T-helper 1 cell treated with Interleukin-12 subunit alpha and Interleukin-12 subunit beta and Interleukin-4 antibody, amounts not matched to agents 30 ng/mL and 1 ng/mL, for 36 hours (primary cell): ENCODE results near the gene ZNF888. TPM values are rescaled to one million over a fixed set of nuclear protein-coding genes. Genes with fewer than 3 reads are reported as not detected.

Experiments
- intact Hi-C: fragments of 100-400 bp; cut with micrococcal nuclease; formaldehyde crosslinking; loops from one replicate; pipeline ENCODE4 v1.15.1; 2024
- total RNA-seq: library from RNA; stranded (reverse); gene quantifications from 2 replicates; pipeline ENCODE4 v1.2.3, GENCODE V29; 2022

The ZNF888 gene
- total RNA-seq = 5.9 and 6.1 TPM in 2 replicates

GRCh38 chr19:52922841-52923777, at the start of gene ZNF888:
ZNF888 (minus strand) TSS chr19:52923428; CDS start chr19:52917873, 5,555 bp downstream.
- intact Hi-C loops = loop anchor here (2.0 kb wide), 12 partner anchors 20 to 782 kb away; partner anchors contain the start of genes ZNF160, ZNF320, ZNF468 and ZNF525

- intact Hi-C loops = no loop called here
Measured at GRCh38 chr19:52967772-52968171, 44.5 kb upstream of the ZNF888 start.

- intact Hi-C loops = loop anchor here (1.0 to 5.0 kb wide), 10 partner anchors 40 to 916 kb away; partner anchors contain the start of genes ZNF432, ZNF616, ZNF701 and ZNF808
Measured at GRCh38 chr19:52963247-52963618, 40.0 kb upstream of the ZNF888 start.

- intact Hi-C loops = loop anchor here (1.0 to 5.0 kb wide), 26 partner anchors 20 to 915 kb away; partner anchors contain the start of genes ZNF160, ZNF320, ZNF432 and ZNF468
Measured at GRCh38 chr19:52962394-52963246, 39.4 kb upstream of the ZNF888 start, which contains the start of gene ZNF816. ZNF816 (minus strand) TSS chr19:52962881; CDS start chr19:52956089, 6,792 bp downstream.

GRCh38 chr19:52961981-52962380, 38.8 kb upstream of the ZNF888 start:
- intact Hi-C loops = loop anchor here (1.0 to 5.0 kb wide), 21 partner anchors 20 to 915 kb away; partner anchors contain the start of genes ZNF160, ZNF320, ZNF432 and ZNF468

GRCh38 chr19:52959613-52960295, 36.5 kb upstream of the ZNF888 start:
- intact Hi-C loops = loop anchor here (5.0 kb wide), 1 partner anchor 912 kb away; the partner anchor contains the start of gene ZNF432

- intact Hi-C loops = no loop called here
Measured at GRCh38 chr19:52957591-52957990, 34.4 kb upstream of the ZNF888 start.

GRCh38 chr19:52956917-52957316, 33.7 kb upstream of the ZNF888 start:
- intact Hi-C loops = no loop called here

- intact Hi-C loops = no loop called here
Measured at GRCh38 chr19:52949422-52949821, 26.2 kb upstream of the ZNF888 start.

GRCh38 chr19:52948025-52948770, 25.0 kb upstream of the ZNF888 start:
- intact Hi-C loops = no loop called here

GRCh38 chr19:52946322-52947310, 23.4 kb upstream of the ZNF888 start:
- intact Hi-C loops = no loop called here

- intact Hi-C loops = no loop called here
Measured at GRCh38 chr19:52945652-52946321, 22.6 kb upstream of the ZNF888 start.

- intact Hi-C loops = loop anchor here (5.0 kb wide), 2 partner anchors 522 to 753 kb away; partner anchors contain the start of genes PPP2R1A and ZNF813
Measured at GRCh38 chr19:52944703-52945493, 21.7 kb upstream of the ZNF888 start.

GRCh38 chr19:52943884-52944643, 20.8 kb upstream of the ZNF888 start:
- intact Hi-C loops = loop anchor here (1.0 to 5.0 kb wide), 4 partner anchors 21 to 752 kb away; partner anchors contain the start of genes PPP2R1A, ZNF468, ZNF813 and ZNF888

- intact Hi-C loops = loop anchor here (1.0 to 5.0 kb wide), 4 partner anchors 21 to 751 kb away; partner anchors contain the start of genes PPP2R1A, ZNF468, ZNF813 and ZNF888
Measured at GRCh38 chr19:52943134-52943883, 20.1 kb upstream of the ZNF888 start.
